ENCODE data around the gene PTPRH.

DNA sequence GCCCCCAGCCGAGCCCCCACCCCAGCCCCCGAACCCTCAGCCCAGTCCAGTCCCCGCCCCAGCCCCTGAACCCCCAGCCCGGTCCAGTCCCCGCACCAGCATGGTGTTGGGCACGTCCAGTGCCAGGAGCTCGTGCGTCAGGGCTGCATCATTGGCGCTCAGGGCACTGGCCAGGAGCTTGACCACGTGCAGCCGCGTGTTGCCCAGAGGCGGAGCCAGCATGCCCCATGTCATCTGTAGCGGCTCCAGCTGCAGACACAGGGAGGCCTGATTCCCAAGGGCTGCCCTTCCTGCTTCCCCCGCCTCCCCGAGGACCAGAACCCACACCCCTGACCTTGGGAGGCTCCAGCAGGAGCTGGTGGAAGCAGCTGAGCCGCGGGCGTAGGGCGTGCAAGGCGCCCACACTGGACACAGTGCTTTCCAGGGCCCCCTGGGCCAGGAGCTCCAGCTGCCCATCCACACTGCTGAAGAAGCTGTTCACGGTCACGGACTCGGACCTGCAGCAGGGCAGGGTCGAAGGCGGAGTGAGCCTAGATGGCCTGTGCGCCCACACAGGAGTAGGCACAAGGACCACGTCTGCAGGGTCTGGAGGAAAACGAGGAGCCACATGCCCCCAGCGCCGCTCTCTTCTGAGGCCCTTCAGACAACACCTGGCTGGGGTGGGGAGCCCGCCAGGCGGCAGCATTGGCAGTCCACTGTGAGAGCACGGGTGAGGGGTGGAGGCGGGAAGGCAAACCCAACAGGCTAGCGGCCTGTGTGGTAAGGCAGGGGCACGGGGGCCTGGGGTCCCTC, 32.0 kb upstream of the PTPRH start:
- TF ChIP-seq TAF1 (IDR thresholded peaks at IDR 0.05; ENCODE audit: low read depth) (no peak), FOXM1 (IDR thresholded peaks at IDR 0.05; ENCODE audit: borderline replicate concordance, low read depth) (no peak), RAD21 (IDR thresholded peaks at IDR 0.05; ENCODE audit: low read depth) (no peak), TCF12 (IDR thresholded peaks at IDR 0.05; ENCODE audit: low read depth) (no peak), NFIC (IDR thresholded peaks at IDR 0.05) (no peak), YY1 (IDR thresholded peaks at IDR 0.05; ENCODE audit: low read depth) (no peak), CREB1 (IDR thresholded peaks at IDR 0.05; ENCODE audit: low read depth) (no peak), ZBTB7A (IDR thresholded peaks at IDR 0.05; ENCODE audit: low read depth) (no peak), EP300 (IDR thresholded peaks at IDR 0.05; ENCODE audit: borderline replicate concordance) (no peak)
- TF ChIP-seq, protein P1, sequence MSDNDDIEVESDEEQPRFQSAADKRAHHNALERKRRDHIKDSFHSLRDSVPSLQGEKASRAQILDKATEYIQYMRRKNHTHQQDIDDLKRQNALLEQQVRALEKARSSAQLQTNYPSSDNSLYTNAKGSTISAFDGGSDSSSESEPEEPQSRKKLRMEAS (IDR thresholded peaks at IDR 0.05): no peak
- TF ChIP-seq, protein P2, sequence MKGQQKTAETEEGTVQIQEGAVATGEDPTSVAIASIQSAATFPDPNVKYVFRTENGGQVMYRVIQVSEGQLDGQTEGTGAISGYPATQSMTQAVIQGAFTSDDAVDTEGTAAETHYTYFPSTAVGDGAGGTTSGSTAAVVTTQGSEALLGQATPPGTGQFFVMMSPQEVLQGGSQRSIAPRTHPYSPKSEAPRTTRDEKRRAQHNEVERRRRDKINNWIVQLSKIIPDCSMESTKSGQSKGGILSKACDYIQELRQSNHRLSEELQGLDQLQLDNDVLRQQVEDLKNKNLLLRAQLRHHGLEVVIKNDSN (IDR thresholded peaks at IDR 0.05): no peak
- TF ChIP-seq, protein P3, sequence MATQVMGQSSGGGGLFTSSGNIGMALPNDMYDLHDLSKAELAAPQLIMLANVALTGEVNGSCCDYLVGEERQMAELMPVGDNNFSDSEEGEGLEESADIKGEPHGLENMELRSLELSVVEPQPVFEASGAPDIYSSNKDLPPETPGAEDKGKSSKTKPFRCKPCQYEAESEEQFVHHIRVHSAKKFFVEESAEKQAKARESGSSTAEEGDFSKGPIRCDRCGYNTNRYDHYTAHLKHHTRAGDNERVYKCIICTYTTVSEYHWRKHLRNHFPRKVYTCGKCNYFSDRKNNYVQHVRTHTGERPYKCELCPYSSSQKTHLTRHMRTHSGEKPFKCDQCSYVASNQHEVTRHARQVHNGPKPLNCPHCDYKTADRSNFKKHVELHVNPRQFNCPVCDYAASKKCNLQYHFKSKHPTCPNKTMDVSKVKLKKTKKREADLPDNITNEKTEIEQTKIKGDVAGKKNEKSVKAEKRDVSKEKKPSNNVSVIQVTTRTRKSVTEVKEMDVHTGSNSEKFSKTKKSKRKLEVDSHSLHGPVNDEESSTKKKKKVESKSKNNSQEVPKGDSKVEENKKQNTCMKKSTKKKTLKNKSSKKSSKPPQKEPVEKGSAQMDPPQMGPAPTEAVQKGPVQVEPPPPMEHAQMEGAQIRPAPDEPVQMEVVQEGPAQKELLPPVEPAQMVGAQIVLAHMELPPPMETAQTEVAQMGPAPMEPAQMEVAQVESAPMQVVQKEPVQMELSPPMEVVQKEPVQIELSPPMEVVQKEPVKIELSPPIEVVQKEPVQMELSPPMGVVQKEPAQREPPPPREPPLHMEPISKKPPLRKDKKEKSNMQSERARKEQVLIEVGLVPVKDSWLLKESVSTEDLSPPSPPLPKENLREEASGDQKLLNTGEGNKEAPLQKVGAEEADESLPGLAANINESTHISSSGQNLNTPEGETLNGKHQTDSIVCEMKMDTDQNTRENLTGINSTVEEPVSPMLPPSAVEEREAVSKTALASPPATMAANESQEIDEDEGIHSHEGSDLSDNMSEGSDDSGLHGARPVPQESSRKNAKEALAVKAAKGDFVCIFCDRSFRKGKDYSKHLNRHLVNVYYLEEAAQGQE (IDR thresholded peaks at IDR 0.05; ENCODE audit: low read depth): no peak
